ENCODE measurements around the gene SRCAP.

The SRCAP gene

GRCh38 chr16:30738984-30739951 is 40.3 kb downstream of the SRCAP start:
- no peak overlapping the region for H4K5ac ChIP-seq (ENCODE audit: low read length)
- H2BK5ac ChIP-seq (ENCODE audit: low read length): no peak overlapping the region
- peaks cover 5% of the 10 kb centered on the region for H3K4me1 ChIP-seq (ENCODE audit: control insufficient read depth, low read depth, low read length)
- no peak overlapping the region for H3K4ac ChIP-seq (ENCODE audit: low read depth, low read length)
- no peaks in the 10 kb centered on the region for H3K27me3 ChIP-seq (ENCODE audit: insufficient read depth, low read length, poor library complexity)
- no peak overlapping the region for H2BK15ac ChIP-seq (replicated peaks; ENCODE audit: low read depth)
- H3K18ac ChIP-seq (ENCODE audit: low read length): no peak overlapping the region
- H3K36me3 ChIP-seq (ENCODE audit: control insufficient read depth, insufficient read depth, low read length): peaks cover 22% of the 10 kb centered on the region
- no peak overlapping the region for H3K4me3 ChIP-seq (ENCODE audit: low read length)
- H3K9ac ChIP-seq (ENCODE audit: low read length): no peak overlapping the region
- H3K27ac ChIP-seq (ENCODE audit: low read depth, low read length): no peak overlapping the region
- H3K79me1 ChIP-seq (ENCODE audit: low read length): peaks cover 2% of the 10 kb centered on the region
- DNase-seq: no peak
- H3K23ac ChIP-seq (ENCODE audit: low read length): no peak overlapping the region
- H3K79me2 ChIP-seq (ENCODE audit: control insufficient read depth, insufficient read depth, low read length): no peaks in the 10 kb centered on the region
- no peak overlapping the region for H2BK120ac ChIP-seq (ENCODE audit: low read depth, low read length)
- WGBS (ENCODE audit: extremely low coverage, insufficient coverage, low lambda C conversion rate): no CpG with 5 or more reads among the region's 37 CpGs
- H4K8ac ChIP-seq (ENCODE audit: low read depth, low read length): no peak overlapping the region
- no peak overlapping the region for H2AK5ac ChIP-seq (ENCODE audit: low read length)
- no peak overlapping the region for H3K4me2 ChIP-seq (ENCODE audit: low read length)
- H3K56ac ChIP-seq (ENCODE audit: low read length): no peak overlapping the region

- no peak overlapping the region for H3K4me3 ChIP-seq (ENCODE audit: low read length)
- no peak overlapping the region for H3K4ac ChIP-seq (ENCODE audit: low read depth, low read length)
- H4K8ac ChIP-seq (ENCODE audit: low read depth, low read length): no peak overlapping the region
- no peak overlapping the region for H3K4me2 ChIP-seq (ENCODE audit: low read length)
- H2BK15ac ChIP-seq (replicated peaks; ENCODE audit: low read depth): no peak overlapping the region
- H2BK120ac ChIP-seq (ENCODE audit: low read depth, low read length): no peak overlapping the region
- H3K79me2 ChIP-seq (ENCODE audit: control insufficient read depth, insufficient read depth, low read length): no peaks in the 10 kb centered on the region
- H3K23ac ChIP-seq (ENCODE audit: low read length): no peak overlapping the region
- H3K79me1 ChIP-seq (ENCODE audit: low read length): peaks cover 2% of the 10 kb centered on the region
- peaks cover 5% of the 10 kb centered on the region for H3K4me1 ChIP-seq (ENCODE audit: control insufficient read depth, low read depth, low read length)
- DNase-seq: peak; percentile 90
- H3K27me3 ChIP-seq (ENCODE audit: insufficient read depth, low read length, poor library complexity): no peaks in the 10 kb centered on the region
- H4K5ac ChIP-seq (ENCODE audit: low read length): no peak overlapping the region
- H3K18ac ChIP-seq (ENCODE audit: low read length): no peak overlapping the region
- peaks cover 21% of the 10 kb centered on the region for H3K36me3 ChIP-seq (ENCODE audit: control insufficient read depth, insufficient read depth, low read length)
- peak overlapping the region; percentile 53 for H3K56ac ChIP-seq (ENCODE audit: low read length)
- H2BK5ac ChIP-seq (ENCODE audit: low read length): no peak overlapping the region
- no peak overlapping the region for H2AK5ac ChIP-seq (ENCODE audit: low read length)
- no CpG with 5 or more reads among the region's 8 CpGs for WGBS (ENCODE audit: extremely low coverage, insufficient coverage, low lambda C conversion rate)
- H3K9ac ChIP-seq (ENCODE audit: low read length): peak overlapping the region; percentile 30
- H3K27ac ChIP-seq (ENCODE audit: low read depth, low read length): peak overlapping the region; percentile 21
Observed at GRCh38 chr16:30740364-30741251, 41.6 kb downstream of the SRCAP start.

GRCh38 chr16:30741461-30741914 is 42.5 kb downstream of the SRCAP start:
- no peak overlapping the region for H4K5ac ChIP-seq (ENCODE audit: low read length)
- no peaks in the 10 kb centered on the region for H3K27me3 ChIP-seq (ENCODE audit: insufficient read depth, low read length, poor library complexity)
- H3K4me3 ChIP-seq (ENCODE audit: low read length): no peak overlapping the region
- no peak overlapping the region for H3K18ac ChIP-seq (ENCODE audit: low read length)
- H3K4me1 ChIP-seq (ENCODE audit: control insufficient read depth, low read depth, low read length): peaks cover 5% of the 10 kb centered on the region
- peaks cover 2% of the 10 kb centered on the region for H3K79me1 ChIP-seq (ENCODE audit: low read length)
- no peak overlapping the region for H3K23ac ChIP-seq (ENCODE audit: low read length)
- H3K4me2 ChIP-seq (ENCODE audit: low read length): no peak overlapping the region
- H2BK120ac ChIP-seq (ENCODE audit: low read depth, low read length): no peak overlapping the region
- DNase-seq: peak; percentile 96
- H2BK15ac ChIP-seq (replicated peaks; ENCODE audit: low read depth): no peak overlapping the region
- H3K56ac ChIP-seq (ENCODE audit: low read length): no peak overlapping the region
- WGBS (ENCODE audit: extremely low coverage, insufficient coverage, low lambda C conversion rate): no CpG with 5 or more reads among the region's 6 CpGs
- H3K27ac ChIP-seq (ENCODE audit: low read depth, low read length): no peak overlapping the region
- no peak overlapping the region for H2AK5ac ChIP-seq (ENCODE audit: low read length)
- H3K4ac ChIP-seq (ENCODE audit: low read depth, low read length): no peak overlapping the region
- no peak overlapping the region for H2BK5ac ChIP-seq (ENCODE audit: low read length)
- H3K79me2 ChIP-seq (ENCODE audit: control insufficient read depth, insufficient read depth, low read length): no peaks in the 10 kb centered on the region
- H4K8ac ChIP-seq (ENCODE audit: low read depth, low read length): no peak overlapping the region
- H3K36me3 ChIP-seq (ENCODE audit: control insufficient read depth, insufficient read depth, low read length): peaks cover 15% of the 10 kb centered on the region
- H3K9ac ChIP-seq (ENCODE audit: low read length): no peak overlapping the region

GRCh38 chr16:30743716-30744115 is 44.7 kb downstream of the SRCAP start:
- no peak overlapping the region for H2BK120ac ChIP-seq (ENCODE audit: low read depth, low read length)
- H3K27me3 ChIP-seq (ENCODE audit: insufficient read depth, low read length, poor library complexity): no peaks in the 10 kb centered on the region
- peaks cover 5% of the 10 kb centered on the region for H3K4me1 ChIP-seq (ENCODE audit: control insufficient read depth, low read depth, low read length)
- no peak overlapping the region for H3K9ac ChIP-seq (ENCODE audit: low read length)
- H3K4me2 ChIP-seq (ENCODE audit: low read length): no peak overlapping the region
- peaks cover 4% of the 10 kb centered on the region for H3K36me3 ChIP-seq (ENCODE audit: control insufficient read depth, insufficient read depth, low read length)
- peaks cover under 1% of the 10 kb centered on the region for H3K79me2 ChIP-seq (ENCODE audit: control insufficient read depth, insufficient read depth, low read length)
- no peak overlapping the region for H3K4me3 ChIP-seq (ENCODE audit: low read length)
- DNase-seq: no peak
- no peak overlapping the region for H3K56ac ChIP-seq (ENCODE audit: low read length)
- no CpG with 5 or more reads among the region's 11 CpGs for WGBS (ENCODE audit: extremely low coverage, insufficient coverage, low lambda C conversion rate)
- no peak overlapping the region for H2AK5ac ChIP-seq (ENCODE audit: low read length)
- no peak overlapping the region for H3K18ac ChIP-seq (ENCODE audit: low read length)
- no peak overlapping the region for H4K8ac ChIP-seq (ENCODE audit: low read depth, low read length)
- no peak overlapping the region for H3K4ac ChIP-seq (ENCODE audit: low read depth, low read length)
- H2BK5ac ChIP-seq (ENCODE audit: low read length): no peak overlapping the region
- H3K79me1 ChIP-seq (ENCODE audit: low read length): peaks cover 2% of the 10 kb centered on the region
- no peak overlapping the region for H3K27ac ChIP-seq (ENCODE audit: low read depth, low read length)
- H4K5ac ChIP-seq (ENCODE audit: low read length): no peak overlapping the region
- no peak overlapping the region for H2BK15ac ChIP-seq (replicated peaks; ENCODE audit: low read depth)
- H3K23ac ChIP-seq (ENCODE audit: low read length): no peak overlapping the region

GRCh38 chr16:30744183-30744582 is 45.2 kb downstream of the SRCAP start:
- Histone ChIP-seq H3K4ac (ENCODE audit: low read depth, low read length) (no peak overlapping the region), H3K56ac (ENCODE audit: low read length) (no peak overlapping the region), H3K79me1 (ENCODE audit: low read length) (peaks cover 2% of the 10 kb centered on the region), H3K4me1 (ENCODE audit: control insufficient read depth, low read depth, low read length) (peaks cover 5% of the 10 kb centered on the region), H3K79me2 (ENCODE audit: control insufficient read depth, insufficient read depth, low read length) (peaks cover 3% of the 10 kb centered on the region), H3K18ac (ENCODE audit: low read length) (no peak overlapping the region), H4K8ac (ENCODE audit: low read depth, low read length) (no peak overlapping the region), H2BK120ac (ENCODE audit: low read depth, low read length) (no peak overlapping the region), H3K9ac (ENCODE audit: low read length) (no peak overlapping the region), H2AK5ac (ENCODE audit: low read length) (no peak overlapping the region), H3K4me3 (ENCODE audit: low read length) (no peak overlapping the region), H2BK15ac (replicated peaks; ENCODE audit: low read depth) (no peak overlapping the region), H2BK5ac (ENCODE audit: low read length) (no peak overlapping the region), H3K36me3 (ENCODE audit: control insufficient read depth, insufficient read depth, low read length) (peaks cover 4% of the 10 kb centered on the region), H3K23ac (ENCODE audit: low read length) (no peak overlapping the region), H3K27me3 (ENCODE audit: insufficient read depth, low read length, poor library complexity) (no peaks in the 10 kb centered on the region), H4K5ac (ENCODE audit: low read length) (no peak overlapping the region), H3K4me2 (ENCODE audit: low read length) (no peak overlapping the region), H3K27ac (ENCODE audit: low read depth, low read length) (no peak overlapping the region)
- WGBS (ENCODE audit: extremely low coverage, insufficient coverage, low lambda C conversion rate): no CpG with 5 or more reads among the region's 2 CpGs
- DNase-seq: no peak

All from mesendoderm (in vitro differentiated cells).